Panc1 (cell line): ENCODE results near the gene SLIT3. TPM values are rescaled to one million over a fixed set of nuclear protein-coding genes. Genes with fewer than 3 reads are reported as not detected.

ENCODE experiments used
- ATAC-seq: fragments of 200-7000 bp; cut with Tn5 transposase; 2 replicates; pipeline ENCODE4 v1.9.1; 2020; ENCODE audit warnings: mild to moderate bottlenecking, moderate library complexity
- BruUV-seq: library from RNA; stranded (reverse); fragments of 400-500 nt; replicated peaks from 2 replicates; lab custom pipeline; 2021; lab: Mats Ljungman, UMichigan
- CTCF ChIA-PET: fragments of 300-600 bp; sonication (Branson Sonifier 250); formaldehyde crosslinking; loops from one replicate; lab custom pipeline; 2022; ENCODE audit warnings: antibody characterized with exemption; lab: Charles Lee
- POLR2A ChIA-PET: fragments of 300-600 bp; sonication (Branson Sonifier 250); formaldehyde crosslinking; loops from one replicate; lab custom pipeline; 2022; ENCODE audit warnings: antibody characterized with exemption; lab: Charles Lee
- DNase-seq: peaks from one replicate; pipeline ENCODE4 v3.0.0-alpha.2; 2010; ENCODE audit warnings: low read depth, low spot score
- H3K27ac ChIP-seq: 2 replicates; pipeline ENCODE4 v1.5.1; 2011; ENCODE audit warnings: mild to moderate bottlenecking, low read length, inconsistent platforms
- H3K27me3 ChIP-seq: fragments of 200-500 bp; sonication (Bioruptor generic); 2 replicates; pipeline ENCODE4 v1.6.0; 2014; ENCODE audit warnings: low read length, inconsistent platforms; ENCODE audit not compliant: control insufficient read depth, insufficient read depth
- H3K36me3 ChIP-seq: fragments of 200-500 bp; sonication (Bioruptor generic); 2 replicates; pipeline ENCODE4 v1.5.1; 2014; ENCODE audit warnings: inconsistent platforms, mild to moderate bottlenecking, low read length, moderate library complexity; ENCODE audit not compliant: control insufficient read depth, insufficient read depth
- H3K4me1 ChIP-seq: 2 replicates; pipeline ENCODE4 v1.5.1; 2011; ENCODE audit warnings: inconsistent platforms, mild to moderate bottlenecking, low read length, moderate library complexity; ENCODE audit not compliant: control insufficient read depth, insufficient read depth
- H3K4me3 ChIP-seq, 2 experiments: 2 replicates each; pipeline ENCODE4 v1.5.1; 2011 to 2012; ENCODE audit warnings: low read depth in 2 of 2, low read length in 2 of 2, mild to moderate bottlenecking in 2 of 2, inconsistent platforms in 1 of 2, moderate library complexity in 1 of 2
- H3K9me3 ChIP-seq: fragments of 200-500 bp; sonication (Bioruptor generic); 2 replicates; pipeline ENCODE4 v1.5.1; 2014; ENCODE audit warnings: low read depth, mild to moderate bottlenecking, inconsistent platforms, low read length, moderate library complexity; ENCODE audit not compliant: control insufficient read depth, insufficient read depth
- CTCF ChIP-seq: fragments of 450-650 bp; IDR thresholded peaks from 2 replicates; pipeline ENCODE4 v1.5.1; 2017; ENCODE audit warnings: mild to moderate bottlenecking
- POLR2AphosphoS5 ChIP-seq: IDR thresholded peaks from 2 replicates; pipeline ENCODE4 v1.6.1; 2012; ENCODE audit warnings: mild to moderate bottlenecking, low read depth, low read length, moderate library complexity
- REST ChIP-seq, 2 experiments: IDR thresholded peaks; 2 replicates each; pipeline ENCODE4 v1.6.1; 2011 to 2012; ENCODE audit warnings: low read depth in 2 of 2, control low read depth in 1 of 2, low read length in 1 of 2, mild to moderate bottlenecking in 1 of 2, moderate library complexity in 1 of 2; ENCODE audit not compliant: insufficient read depth in 1 of 2
- SIN3A ChIP-seq: IDR thresholded peaks from 2 replicates; pipeline ENCODE4 v1.6.1; 2012; ENCODE audit warnings: low read depth, mild to moderate bottlenecking, low read length, moderate library complexity, borderline replicate concordance; ENCODE audit not compliant: insufficient read depth
- TCF7L2 ChIP-seq: IDR thresholded peaks from 2 replicates; pipeline ENCODE4 v1.6.1; 2011; ENCODE audit warnings: mild to moderate bottlenecking, low read depth, low read length, inconsistent platforms
- in situ Hi-C: cut with HindIII; loops from 2 replicates; pipeline ENCODE4 v1.10.0; 2016; ENCODE audit warnings: low sequenced_read_pairs, low pct_unique_long_range_greater_than_20kb
- intact Hi-C: fragments of 100-400 bp; cut with micrococcal nuclease; formaldehyde crosslinking; loops from one replicate; pipeline ENCODE4 v1.10.0; 2022; ENCODE audit not compliant: unreplicated experiment
- total RNA-seq: library from RNA; stranded (reverse); gene quantifications from one replicate; pipeline ENCODE4 v1.2.1, GENCODE V29; 2021; ENCODE audit not compliant: unreplicated experiment

Gene SLIT3
- total RNA-seq, 1 experiment from 2014 or later: 26.4 TPM

- DNase-seq (no peak), ATAC-seq (no peak)
- Histone ChIP-seq H3K9me3 (no peaks in the 10 kb centered on the region), H3K4me1 (no peaks in the 10 kb centered on the region), H3K36me3 (no peaks in the 10 kb centered on the region), H3K27me3 (no peaks in the 10 kb centered on the region), H3K27ac (no peak overlapping the region), H3K4me3 (no peak overlapping the region)
- intact Hi-C loops (no loop called here), in situ Hi-C loops (no loop called here)
- ChIA-PET CTCF (no interaction called here), POLR2A (no interaction called here)
- BruUV-seq: no TSS peak
- TF ChIP-seq POLR2AphosphoS5 (no peak), REST (IDR thresholded peaks at IDR 0.05; ENCODE audit: insufficient read depth in 1 of 2, low read depth in 2 of 2, low read length in 1 of 2) (no peak), SIN3A (no peak), TCF7L2 (no peak), CTCF (no peak)
Observed at GRCh38 chr5:168683927-168684295, 617.0 kb downstream of the SLIT3 start.

GRCh38 chr5:168683247-168683926 is 617.6 kb downstream of the SLIT3 start:
- POLR2A ChIA-PET: no interaction called here
- no peak for ATAC-seq
- no TSS peak for BruUV-seq

More at GRCh38 chr5:168683247-168683926, 617.6 kb downstream of the SLIT3 start:
- Histone ChIP-seq H3K4me3 (no peak overlapping the region), H3K36me3 (no peaks in the 10 kb centered on the region), H3K4me1 (no peaks in the 10 kb centered on the region), H3K27ac (no peak overlapping the region), H3K9me3 (no peaks in the 10 kb centered on the region), H3K27me3 (no peaks in the 10 kb centered on the region)
- no peak for DNase-seq
- TF ChIP-seq CTCF (no peak), REST (IDR thresholded peaks at IDR 0.05; ENCODE audit: insufficient read depth in 1 of 2, low read depth in 2 of 2, low read length in 1 of 2) (no peak), SIN3A (no peak), POLR2AphosphoS5 (no peak), TCF7L2 (no peak)
- CTCF ChIA-PET: no interaction called here
- in situ Hi-C loops: no loop called here
- intact Hi-C loops: no loop called here
